Measurements from ENCODE around the gene CUTA. TPM values are rescaled to one million over a fixed set of nuclear protein-coding genes. Genes with fewer than 3 reads are reported as not detected.

Gene CUTA
- total and polyA plus RNA-seq, 7 experiments from 2014 or later = 148 to 466 (median 205) TPM

DNA sequence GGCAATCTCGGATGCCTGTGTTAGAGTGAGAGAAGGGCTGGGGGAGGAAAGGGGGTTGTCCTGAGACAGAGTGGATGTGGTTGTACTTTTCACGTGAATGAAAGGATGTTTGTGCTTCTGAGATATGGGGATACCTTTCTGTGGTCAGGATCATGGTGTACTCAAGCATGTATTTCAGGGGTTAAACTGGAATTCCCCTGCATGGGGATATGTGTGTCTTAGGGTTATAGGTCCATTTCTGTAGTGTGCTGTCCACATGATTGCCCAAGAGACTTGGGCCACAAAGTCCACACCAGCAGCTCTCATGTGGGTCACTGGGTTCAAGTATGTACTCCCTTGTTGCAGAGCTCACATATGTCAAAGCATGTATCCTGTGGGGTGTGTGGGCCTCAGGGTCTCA is 12.4 kb upstream of the CUTA start:
- Mint-ChIP-seq H3K27me3 (no peaks in the 10 kb centered on the region), H3K36me3 (peaks cover 0 to 16% (median 4%) of the 10 kb centered on the region in 5 donors), H3K4me1 (peaks cover 60 to 73% (median 67%) of the 10 kb centered on the region in 7 donors), H3K27ac (peak overlapping the region; percentile 81 to 98 (median 96)), H3K4me3 (peak overlapping the region; percentile 86 to 98 (median 92)), H3K9me3 (no peaks in the 10 kb centered on the region)
- peak overlapping the region; percentile 88 for H3K27ac ChIP-seq (ENCODE audit: low read depth, low read length)
- no peak for ATAC-seq
- no peaks in the 10 kb centered on the region for H3K9me3 ChIP-seq (ENCODE audit: control insufficient read depth in 2 of 3, low read length in 3 of 3)
- POLR2A ChIA-PET = interaction anchor here (0.7 to 4.4 kb wide), 23 partner anchors 8 to 458 kb away, joined by 3 to 61 read pairs (median 6); partner anchors contain the start of genes B3GALT4, BAK1, CUTA and ITPR3
- CTCF ChIA-PET = interaction anchor here (0.9 to 1.8 kb wide), 8 partner anchors 12 to 306 kb away, joined by 3 to 7 read pairs (median 4); partner anchors contain the start of genes BAK1, CUTA and ZBTB9
- peaks cover 43 to 51% of the 10 kb centered on the region in 2 donors for H3K4me1 ChIP-seq (ENCODE audit: control insufficient read depth in 2 of 2, insufficient read depth in 2 of 2, low read length in 2 of 2)
- peaks cover 0 to 8% (median 2%) of the 10 kb centered on the region in 3 experiments for H3K36me3 ChIP-seq (ENCODE audit: control insufficient read depth in 2 of 3, insufficient read depth in 3 of 3, low read length in 3 of 3)
- intact Hi-C loops (cut with micrococcal nuclease) = no loop called here
- H3K4me3 ChIP-seq (ENCODE audit: low read length) = peak overlapping the region; percentile 52
- no peaks in the 10 kb centered on the region for H3K27me3 ChIP-seq (ENCODE audit: control insufficient read depth in 2 of 2, insufficient read depth in 2 of 2, low read length in 2 of 2)
- peak in 3 of 9 donors; percentile 37 to 53 (median 45) for DNase-seq

DNA sequence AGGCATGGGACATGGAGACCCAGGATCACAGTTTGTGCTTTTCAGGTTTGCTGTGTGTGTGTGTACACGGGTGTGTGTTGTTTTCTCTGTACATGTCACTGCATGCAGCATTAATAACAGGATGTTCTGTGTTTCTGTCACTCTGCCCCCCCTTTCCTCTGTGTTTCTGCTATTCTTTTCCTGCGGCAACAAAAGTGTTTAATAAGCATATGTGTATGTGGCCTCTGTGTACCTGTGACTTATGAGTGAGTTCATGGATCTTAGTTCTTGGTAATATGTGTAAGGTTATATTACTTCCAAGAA is 11.8 kb upstream of the CUTA start:
- no peaks in the 10 kb centered on the region for H3K9me3 ChIP-seq (ENCODE audit: control insufficient read depth in 2 of 3, low read length in 3 of 3)
- DNase-seq (peak in 6 of 9 donors; percentile 48 to 70 (median 58)), ATAC-seq (no peak)
- H3K27ac Mint-ChIP-seq = peak overlapping the region; percentile 81 to 98 (median 96)
- H3K4me1 ChIP-seq (ENCODE audit: control insufficient read depth in 2 of 2, insufficient read depth in 2 of 2, low read length in 2 of 2) = peaks cover 49 to 58% of the 10 kb centered on the region in 2 donors
- no peaks in the 10 kb centered on the region for H3K27me3 Mint-ChIP-seq
- H3K9me3 Mint-ChIP-seq = no peaks in the 10 kb centered on the region
- peak overlapping the region; percentile 86 to 98 (median 92) for H3K4me3 Mint-ChIP-seq
- CTCF ChIA-PET = interaction anchor here (0.6 to 1.6 kb wide), 6 partner anchors 16 to 150 kb away, joined by 3 to 6 read pairs (median 3); partner anchors contain the start of genes BAK1, ZBTB22 and ZBTB9
- intact Hi-C loops (cut with micrococcal nuclease) = loop anchor here (2.0 to 10.0 kb wide), 8 partner anchors 51 to 1252 kb away; partner anchors contain the start of genes RGL2 (in 2 of the 2), AGPAT1 (in 1 of the 2), ITPR3 (in 1 of the 2) and RNF5 (in 1 of the 2)
- no peaks in the 10 kb centered on the region for H3K27me3 ChIP-seq (ENCODE audit: control insufficient read depth in 2 of 2, insufficient read depth in 2 of 2, low read length in 2 of 2)
- peaks cover 66 to 80% (median 73%) of the 10 kb centered on the region in 7 donors for H3K4me1 Mint-ChIP-seq
- POLR2A ChIA-PET = interaction anchor here (1.0 to 4.4 kb wide), 16 partner anchors 12 to 458 kb away, joined by 3 to 61 read pairs (median 7); partner anchors contain the start of genes BAK1, CUTA, ITPR3 and PHF1
- H3K36me3 ChIP-seq (ENCODE audit: control insufficient read depth in 2 of 3, insufficient read depth in 3 of 3, low read length in 3 of 3) = peaks cover 0 to 4% (median 0%) of the 10 kb centered on the region in 3 experiments
- H3K36me3 Mint-ChIP-seq = peaks cover 0 to 22% (median 0%) of the 10 kb centered on the region in 5 donors
- H3K27ac ChIP-seq (ENCODE audit: low read depth, low read length) = peak overlapping the region; percentile 88
- peak overlapping the region; percentile 71 for H3K4me3 ChIP-seq (ENCODE audit: low read length)

DNA sequence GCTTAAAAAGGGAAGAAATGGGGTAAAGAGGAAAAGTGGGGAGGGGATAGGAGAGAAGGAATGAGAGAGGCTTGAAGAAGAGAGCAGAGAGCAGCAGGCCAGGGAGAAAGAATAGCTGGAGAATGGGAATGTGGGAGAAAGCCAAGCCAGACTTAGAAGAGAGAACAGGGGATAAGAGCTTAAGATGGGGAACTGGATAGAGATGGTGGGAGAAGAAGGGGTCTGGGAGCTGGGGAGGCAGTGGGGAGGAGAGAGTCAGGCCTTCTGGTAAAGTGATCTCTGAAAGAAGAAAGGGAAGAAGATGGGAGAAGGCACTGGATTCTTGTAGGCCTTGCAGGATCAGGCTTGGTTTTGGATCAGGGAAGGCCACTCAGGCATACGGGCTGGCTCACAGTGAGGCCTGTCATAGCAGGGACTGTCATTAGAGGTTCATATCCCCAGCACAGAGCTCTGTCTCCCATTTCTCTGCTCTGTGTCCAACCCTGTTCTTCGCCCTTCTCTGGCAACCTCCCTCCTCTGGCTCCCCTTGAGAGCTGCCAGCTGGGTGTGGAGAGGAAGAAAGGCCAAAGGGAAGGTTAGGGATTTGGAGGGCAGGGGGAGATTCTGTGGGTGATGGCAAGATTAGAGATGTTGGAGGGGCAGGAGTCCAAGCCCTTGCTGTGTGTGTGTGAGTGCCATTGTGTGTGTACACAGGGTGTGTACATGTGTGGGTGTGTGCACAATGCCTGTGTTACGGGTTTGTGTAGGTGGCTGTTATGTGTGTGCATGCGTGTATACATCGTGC is 11.3 kb upstream of the CUTA start:
- no peaks in the 10 kb centered on the region for H3K9me3 Mint-ChIP-seq
- Histone ChIP-seq H3K27ac (ENCODE audit: low read depth, low read length) (peak overlapping the region; percentile 88), H3K36me3 (ENCODE audit: control insufficient read depth in 2 of 3, insufficient read depth in 3 of 3, low read length in 3 of 3) (peaks cover 0 to 4% (median 0%) of the 10 kb centered on the region in 3 experiments), H3K4me1 (ENCODE audit: control insufficient read depth in 2 of 2, insufficient read depth in 2 of 2, low read length in 2 of 2) (peaks cover 51 to 59% of the 10 kb centered on the region in 2 donors), H3K9me3 (ENCODE audit: control insufficient read depth in 2 of 3, low read length in 3 of 3) (no peaks in the 10 kb centered on the region), H3K4me3 (ENCODE audit: low read length) (peak overlapping the region; percentile 71), H3K27me3 (ENCODE audit: control insufficient read depth in 2 of 2, insufficient read depth in 2 of 2, low read length in 2 of 2) (no peaks in the 10 kb centered on the region)
- POLR2A ChIA-PET = interaction anchor here (0.7 to 4.4 kb wide), 17 partner anchors 11 to 282 kb away, joined by 3 to 61 read pairs (median 6); partner anchors contain the start of genes B3GALT4, BAK1, CUTA and ITPR3
- intact Hi-C loops (cut with micrococcal nuclease) = loop anchor here (2.0 to 10.0 kb wide), 8 partner anchors 52 to 1252 kb away; partner anchors contain the start of genes RGL2 (in 2 of the 2), AGPAT1 (in 1 of the 2), ITPR3 (in 1 of the 2) and RNF5 (in 1 of the 2)
- peaks cover 0 to 27% (median 0%) of the 10 kb centered on the region in 5 donors for H3K36me3 Mint-ChIP-seq
- peak overlapping the region; percentile 86 to 98 (median 92) for H3K4me3 Mint-ChIP-seq
- no peak for DNase-seq
- no peaks in the 10 kb centered on the region for H3K27me3 Mint-ChIP-seq
- CTCF ChIA-PET = interaction anchor here (0.6 to 1.3 kb wide), 8 partner anchors 11 to 111 kb away, joined by 3 to 6 read pairs (median 3); partner anchors contain the start of genes CUTA, KIFC1, ZBTB22 and ZBTB9
- peak overlapping the region; percentile 81 to 98 (median 96) for H3K27ac Mint-ChIP-seq
- peaks cover 69 to 84% (median 79%) of the 10 kb centered on the region in 7 donors for H3K4me1 Mint-ChIP-seq
- no peak for ATAC-seq

DNA sequence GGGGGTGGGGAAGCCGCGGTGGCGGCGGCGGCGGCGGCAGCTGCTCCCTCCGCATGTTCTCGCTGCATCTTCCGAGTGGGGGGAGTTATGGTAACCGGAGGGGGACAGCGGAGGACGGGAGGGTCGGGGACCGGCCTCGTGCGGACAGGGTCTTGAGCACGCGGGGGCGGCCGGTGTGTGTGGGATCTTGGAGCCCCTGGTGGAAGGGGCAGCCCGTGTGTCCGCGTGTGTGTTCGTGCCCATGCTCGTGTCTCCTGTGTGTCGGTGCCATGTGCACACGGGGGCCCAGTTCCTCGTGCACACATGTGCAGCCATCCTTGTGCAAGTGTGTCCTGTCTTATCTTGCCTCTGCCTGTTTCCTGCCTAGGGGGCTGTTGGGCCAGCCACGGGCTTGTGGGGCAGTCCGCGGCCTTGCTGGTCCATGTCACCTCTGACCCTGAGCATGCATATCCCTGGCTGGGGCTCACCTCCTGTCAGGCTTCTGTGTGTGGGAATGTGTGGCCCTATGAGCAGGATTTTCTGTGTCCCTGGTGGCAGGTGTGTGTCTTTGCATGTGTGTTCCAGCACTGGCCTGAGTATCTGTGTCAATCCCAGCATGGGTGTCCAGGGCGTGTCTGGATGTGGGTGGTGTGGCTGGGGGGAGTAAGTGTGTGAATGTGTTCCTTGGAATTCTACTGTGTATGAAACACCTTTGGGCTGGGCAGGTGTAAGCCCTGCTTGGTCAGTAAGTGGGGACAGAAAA is 10.5 kb upstream of the CUTA start:
- intact Hi-C loops (cut with micrococcal nuclease) = loop anchor here (2.0 to 10.0 kb wide), 8 partner anchors 52 to 1251 kb away; partner anchors contain the start of genes RGL2 (in 2 of the 2), AGPAT1 (in 1 of the 2), ITPR3 (in 1 of the 2) and RNF5 (in 1 of the 2)
- Mint-ChIP-seq H3K4me3 (peak overlapping the region; percentile 86 to 98 (median 92)), H3K27me3 (no peaks in the 10 kb centered on the region), H3K27ac (peak overlapping the region; percentile 81 to 98 (median 96)), H3K36me3 (peaks cover 0 to 31% (median 3%) of the 10 kb centered on the region in 5 donors), H3K4me1 (peaks cover 70 to 87% (median 83%) of the 10 kb centered on the region in 7 donors), H3K9me3 (no peaks in the 10 kb centered on the region)
- no peaks in the 10 kb centered on the region for H3K9me3 ChIP-seq (ENCODE audit: control insufficient read depth in 2 of 3, low read length in 3 of 3)
- ChIA-PET CTCF (interaction anchor here (1.1 to 1.3 kb wide), 4 partner anchors 10 to 83 kb away, joined by 3 to 6 read pairs (median 4); partner anchors contain the start of genes CUTA and ZBTB9), POLR2A (interaction anchor here (0.7 to 4.4 kb wide), 11 partner anchors 11 to 266 kb away, joined by 3 to 61 read pairs (median 5); partner anchors contain the start of genes B3GALT4, BAK1, CUTA and PHF1)
- H3K4me3 ChIP-seq (ENCODE audit: low read length) = peak overlapping the region; percentile 71
- peak in 5 of 9 donors; percentile 40 to 52 (median 50) for DNase-seq
- peak overlapping the region; percentile 88 for H3K27ac ChIP-seq (ENCODE audit: low read depth, low read length)
- H3K27me3 ChIP-seq (ENCODE audit: control insufficient read depth in 2 of 2, insufficient read depth in 2 of 2, low read length in 2 of 2) = no peaks in the 10 kb centered on the region
- peaks cover 0 to 4% (median 0%) of the 10 kb centered on the region in 3 experiments for H3K36me3 ChIP-seq (ENCODE audit: control insufficient read depth in 2 of 3, insufficient read depth in 3 of 3, low read length in 3 of 3)
- ATAC-seq = no peak
- H3K4me1 ChIP-seq (ENCODE audit: control insufficient read depth in 2 of 2, insufficient read depth in 2 of 2, low read length in 2 of 2) = peaks cover 51 to 59% of the 10 kb centered on the region in 2 donors

DNA sequence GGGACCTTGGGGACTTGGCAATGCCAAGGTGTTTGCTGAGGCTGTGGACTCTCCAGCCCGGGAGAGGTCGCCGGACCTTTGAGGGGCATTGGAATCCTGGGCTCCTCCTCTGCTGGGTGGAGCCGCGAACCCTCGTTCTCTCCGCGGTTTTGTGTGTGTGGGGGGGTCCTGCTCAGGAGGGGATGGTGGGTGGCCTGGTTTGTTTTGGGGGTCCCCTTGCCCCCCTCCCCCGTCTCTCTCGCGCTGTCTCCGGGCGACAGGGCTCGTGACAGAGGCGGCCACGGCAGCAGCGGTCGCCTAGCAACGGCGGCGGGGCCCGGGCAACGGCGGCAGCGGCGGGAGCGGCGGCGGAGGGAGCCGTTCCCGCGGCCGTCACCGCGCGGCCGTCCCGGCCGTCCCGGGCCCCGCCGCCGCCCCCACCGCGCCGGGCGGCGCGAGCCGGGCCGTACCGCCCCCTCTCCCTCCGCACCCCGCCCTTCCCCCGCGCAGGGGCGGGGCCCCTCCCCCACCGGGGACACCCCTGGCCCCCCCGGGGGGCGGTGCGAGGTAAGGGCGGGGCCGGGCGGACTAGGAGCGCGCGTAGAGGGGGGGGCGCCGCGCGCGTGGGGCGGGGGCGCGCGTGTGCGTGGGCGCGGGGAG is 9.8 kb upstream of the CUTA start:
- Mint-ChIP-seq H3K9me3 (no peaks in the 10 kb centered on the region), H3K27ac (peak overlapping the region; percentile 88 to 99 (median 96)), H3K4me3 (peak overlapping the region; percentile 84 to 98 (median 95)), H3K4me1 (peaks cover 71 to 87% (median 81%) of the 10 kb centered on the region in 7 donors), H3K36me3 (peaks cover 0 to 33% (median 4%) of the 10 kb centered on the region in 5 donors), H3K27me3 (no peaks in the 10 kb centered on the region)
- H3K27ac ChIP-seq (ENCODE audit: low read depth, low read length) = peak overlapping the region; percentile 88
- peak overlapping the region; percentile 75 for H3K4me3 ChIP-seq (ENCODE audit: low read length)
- no peaks in the 10 kb centered on the region for H3K27me3 ChIP-seq (ENCODE audit: control insufficient read depth in 2 of 2, insufficient read depth in 2 of 2, low read length in 2 of 2)
- no peaks in the 10 kb centered on the region for H3K9me3 ChIP-seq (ENCODE audit: control insufficient read depth in 2 of 3, low read length in 3 of 3)
- ChIA-PET CTCF (no interaction called here), POLR2A (interaction anchor here (2.8 kb wide), 1 partner anchor 267 kb away, joined by 5 read pairs; no protein-coding TSS in a partner anchor)
- DNase-seq (peak; percentile 47 to 72 (median 56)), ATAC-seq (peak; percentile 39)
- intact Hi-C loops (cut with micrococcal nuclease) = loop anchor here (1.0 to 10.0 kb wide), 10 partner anchors 53 to 1250 kb away; partner anchors contain the start of genes RGL2 (in 2 of the 2), AGPAT1 (in 1 of the 2), ITPR3 (in 1 of the 2) and RNF5 (in 1 of the 2)
- peaks cover 51 to 56% of the 10 kb centered on the region in 2 donors for H3K4me1 ChIP-seq (ENCODE audit: control insufficient read depth in 2 of 2, insufficient read depth in 2 of 2, low read length in 2 of 2)
- peaks cover 0 to 2% (median 0%) of the 10 kb centered on the region in 3 experiments for H3K36me3 ChIP-seq (ENCODE audit: control insufficient read depth in 2 of 3, insufficient read depth in 3 of 3, low read length in 3 of 3)

Data from naive thymus-derived CD4-positive, alpha-beta T cell (primary cell).